BJ (cell line): Measurements from ENCODE around the gene ISLR. TPM values are rescaled to one million over a fixed set of nuclear protein-coding genes. Genes with fewer than 3 reads are reported as not detected.

Experiments used
- CTCF ChIA-PET: fragments of 350-600 bp; formaldehyde crosslinking; extraction: SDS; loops from one replicate; lab custom pipeline; 2021; ENCODE audit warnings: antibody characterized with exemption, inconsistent platforms; lab: Yijun Ruan, JAX
- POLR2A ChIA-PET: fragments of 300-600 bp; sonication (Branson Sonifier 250); formaldehyde crosslinking; extraction: SDS; loops from one replicate; lab custom pipeline; 2021; ENCODE audit warnings: antibody characterized with exemption; lab: Charles Lee
- DNase-seq: peaks from one replicate; pipeline ENCODE4 v3.0.0-alpha.2; 2011; ENCODE audit warnings: low read depth
- H3K27me3 ChIP-seq: 2 replicates; pipeline ENCODE4 v1.6.0; 2011; ENCODE audit warnings: low read length; ENCODE audit not compliant: control insufficient read depth, insufficient read depth
- H3K36me3 ChIP-seq: 2 replicates; pipeline ENCODE4 v1.5.1; 2011; ENCODE audit warnings: low read length; ENCODE audit not compliant: control insufficient read depth, insufficient read depth
- H3K4me3 ChIP-seq: 2 replicates; pipeline ENCODE4 v1.5.1; 2011; ENCODE audit warnings: low read depth, mild to moderate bottlenecking, control low read depth, low read length
- polyA plus RNA-seq: library from polyadenylated mRNA; depleted of rRNA; stranded (reverse); fragments of >200 nt; gene quantifications from 2 replicates; pipeline ENCODE4 v1.2.3, GENCODE V29; 2011
- TF ChIP-seq, protein P1 (sequence below): IDR thresholded peaks from 2 replicates; pipeline ENCODE4 v1.5.1; 2011; ENCODE audit warnings: low read depth, mild to moderate bottlenecking, control low read depth, inconsistent platforms, low read length, moderate library complexity; ENCODE audit not compliant: insufficient read depth

ISLR gene
- polyA plus RNA-seq, 1 experiment = 64.0 TPM

DNA sequence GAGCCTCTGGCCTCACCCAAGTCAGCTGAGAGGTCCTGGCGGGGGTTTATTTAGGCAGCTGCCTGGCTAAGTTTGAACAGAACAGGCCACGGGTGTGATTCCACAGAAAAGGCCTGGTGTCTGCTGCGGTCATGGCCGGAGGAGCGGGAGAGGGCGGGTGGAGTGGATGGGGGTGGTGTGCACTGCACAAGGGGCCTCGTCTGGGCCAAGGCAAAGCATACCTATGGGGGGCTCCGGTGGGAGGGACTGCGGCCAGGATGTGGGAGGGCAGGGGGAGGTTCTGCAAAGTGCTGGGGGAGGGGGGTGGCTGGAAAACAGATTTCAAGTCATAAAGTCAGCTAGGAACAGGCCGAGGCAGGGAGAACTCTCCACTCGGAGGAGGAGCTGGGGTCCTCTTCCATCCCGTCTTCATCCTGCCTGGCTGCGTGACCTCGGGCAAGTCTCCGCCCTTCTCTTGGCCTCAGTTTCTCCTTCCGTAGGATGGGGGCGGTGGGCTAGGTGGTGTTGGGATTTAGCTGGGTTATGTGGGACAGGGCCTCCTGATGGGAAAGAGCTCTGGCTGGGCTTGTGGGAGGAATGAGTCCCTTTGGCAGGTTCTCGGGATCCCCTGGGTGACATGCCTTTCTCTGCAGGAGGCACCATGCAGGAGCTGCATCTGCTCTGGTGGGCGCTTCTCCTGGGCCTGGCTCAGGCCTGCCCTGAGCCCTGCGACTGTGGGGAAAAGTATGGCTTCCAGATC lies 878 bp downstream of the ISLR start:
- Histone ChIP-seq H3K4me3 (peak overlapping the region; percentile 39), H3K36me3 (no peaks in the 10 kb centered on the region; the same call in 1 of the 2 replicates), H3K27me3 (no peaks in the 10 kb centered on the region)
- DNase-seq = no peak
- CTCF ChIA-PET = interaction anchor here (0.6 to 2.1 kb wide), 7 partner anchors 40 to 148 kb away, joined by 3 to 5 read pairs (median 4); no protein-coding TSS in a partner anchor
- TF ChIP-seq, protein P1, sequence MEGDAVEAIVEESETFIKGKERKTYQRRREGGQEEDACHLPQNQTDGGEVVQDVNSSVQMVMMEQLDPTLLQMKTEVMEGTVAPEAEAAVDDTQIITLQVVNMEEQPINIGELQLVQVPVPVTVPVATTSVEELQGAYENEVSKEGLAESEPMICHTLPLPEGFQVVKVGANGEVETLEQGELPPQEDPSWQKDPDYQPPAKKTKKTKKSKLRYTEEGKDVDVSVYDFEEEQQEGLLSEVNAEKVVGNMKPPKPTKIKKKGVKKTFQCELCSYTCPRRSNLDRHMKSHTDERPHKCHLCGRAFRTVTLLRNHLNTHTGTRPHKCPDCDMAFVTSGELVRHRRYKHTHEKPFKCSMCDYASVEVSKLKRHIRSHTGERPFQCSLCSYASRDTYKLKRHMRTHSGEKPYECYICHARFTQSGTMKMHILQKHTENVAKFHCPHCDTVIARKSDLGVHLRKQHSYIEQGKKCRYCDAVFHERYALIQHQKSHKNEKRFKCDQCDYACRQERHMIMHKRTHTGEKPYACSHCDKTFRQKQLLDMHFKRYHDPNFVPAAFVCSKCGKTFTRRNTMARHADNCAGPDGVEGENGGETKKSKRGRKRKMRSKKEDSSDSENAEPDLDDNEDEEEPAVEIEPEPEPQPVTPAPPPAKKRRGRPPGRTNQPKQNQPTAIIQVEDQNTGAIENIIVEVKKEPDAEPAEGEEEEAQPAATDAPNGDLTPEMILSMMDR = no peak
- POLR2A ChIA-PET = no interaction called here

DNA sequence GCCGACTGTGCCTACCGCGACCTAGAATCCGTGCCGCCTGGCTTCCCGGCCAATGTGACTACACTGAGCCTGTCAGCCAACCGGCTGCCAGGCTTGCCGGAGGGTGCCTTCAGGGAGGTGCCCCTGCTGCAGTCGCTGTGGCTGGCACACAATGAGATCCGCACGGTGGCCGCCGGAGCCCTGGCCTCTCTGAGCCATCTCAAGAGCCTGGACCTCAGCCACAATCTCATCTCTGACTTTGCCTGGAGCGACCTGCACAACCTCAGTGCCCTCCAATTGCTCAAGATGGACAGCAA lies 1.4 kb downstream of the ISLR start:
- H3K27me3 ChIP-seq = no peaks in the 10 kb centered on the region
- H3K36me3 ChIP-seq = no peaks in the 10 kb centered on the region; the same call in 1 of the 2 replicates
- ChIA-PET CTCF (interaction anchor here (0.6 to 1.3 kb wide), 5 partner anchors 42 to 148 kb away, joined by 3 to 4 read pairs (median 3); no protein-coding TSS in a partner anchor), POLR2A (no interaction called here)
- TF ChIP-seq, protein P1 = no peak
- peak overlapping the region; percentile 39; the same call in 1 of the 2 replicates for H3K4me3 ChIP-seq
- no peak for DNase-seq

DNA sequence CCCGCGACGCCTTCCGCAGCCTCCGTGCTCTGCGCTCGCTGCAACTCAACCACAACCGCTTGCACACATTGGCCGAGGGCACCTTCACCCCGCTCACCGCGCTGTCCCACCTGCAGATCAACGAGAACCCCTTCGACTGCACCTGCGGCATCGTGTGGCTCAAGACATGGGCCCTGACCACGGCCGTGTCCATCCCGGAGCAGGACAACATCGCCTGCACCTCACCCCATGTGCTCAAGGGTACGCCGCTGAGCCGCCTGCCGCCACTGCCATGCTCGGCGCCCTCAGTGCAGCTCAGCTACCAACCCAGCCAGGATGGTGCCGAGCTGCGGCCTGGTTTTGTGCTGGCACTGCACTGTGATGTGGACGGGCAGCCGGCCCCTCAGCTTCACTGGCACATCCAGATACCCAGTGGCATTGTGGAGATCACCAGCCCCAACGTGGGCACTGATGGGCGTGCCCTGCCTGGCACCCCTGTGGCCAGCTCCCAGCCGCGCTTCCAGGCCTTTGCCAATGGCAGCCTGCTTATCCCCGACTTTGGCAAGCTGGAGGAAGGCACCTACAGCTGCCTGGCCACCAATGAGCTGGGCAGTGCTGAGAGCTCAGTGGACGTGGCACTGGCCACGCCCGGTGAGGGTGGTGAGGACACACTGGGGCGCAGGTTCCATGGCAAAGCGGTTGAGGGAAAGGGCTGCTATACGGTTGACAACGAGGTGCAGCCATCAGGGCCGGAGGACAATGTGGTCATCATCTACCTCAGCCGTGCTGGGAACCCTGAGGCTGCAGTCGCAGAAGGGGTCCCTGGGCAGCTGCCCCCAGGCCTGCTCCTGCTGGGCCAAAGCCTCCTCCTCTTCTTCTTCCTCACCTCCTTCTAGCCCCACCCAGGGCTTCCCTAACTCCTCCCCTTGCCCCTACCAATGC lies 2.0 kb downstream of the ISLR start:
- TF ChIP-seq, protein P1 = no peak
- Histone ChIP-seq H3K27me3 (no peaks in the 10 kb centered on the region), H3K36me3 (no peaks in the 10 kb centered on the region; the same call in 1 of the 2 replicates), H3K4me3 (no peak overlapping the region)
- ChIA-PET CTCF (interaction anchor here (0.8 to 1.3 kb wide), 5 partner anchors 41 to 147 kb away, joined by 3 to 4 read pairs (median 3); no protein-coding TSS in a partner anchor), POLR2A (no interaction called here)
- no peak for DNase-seq

DNA sequence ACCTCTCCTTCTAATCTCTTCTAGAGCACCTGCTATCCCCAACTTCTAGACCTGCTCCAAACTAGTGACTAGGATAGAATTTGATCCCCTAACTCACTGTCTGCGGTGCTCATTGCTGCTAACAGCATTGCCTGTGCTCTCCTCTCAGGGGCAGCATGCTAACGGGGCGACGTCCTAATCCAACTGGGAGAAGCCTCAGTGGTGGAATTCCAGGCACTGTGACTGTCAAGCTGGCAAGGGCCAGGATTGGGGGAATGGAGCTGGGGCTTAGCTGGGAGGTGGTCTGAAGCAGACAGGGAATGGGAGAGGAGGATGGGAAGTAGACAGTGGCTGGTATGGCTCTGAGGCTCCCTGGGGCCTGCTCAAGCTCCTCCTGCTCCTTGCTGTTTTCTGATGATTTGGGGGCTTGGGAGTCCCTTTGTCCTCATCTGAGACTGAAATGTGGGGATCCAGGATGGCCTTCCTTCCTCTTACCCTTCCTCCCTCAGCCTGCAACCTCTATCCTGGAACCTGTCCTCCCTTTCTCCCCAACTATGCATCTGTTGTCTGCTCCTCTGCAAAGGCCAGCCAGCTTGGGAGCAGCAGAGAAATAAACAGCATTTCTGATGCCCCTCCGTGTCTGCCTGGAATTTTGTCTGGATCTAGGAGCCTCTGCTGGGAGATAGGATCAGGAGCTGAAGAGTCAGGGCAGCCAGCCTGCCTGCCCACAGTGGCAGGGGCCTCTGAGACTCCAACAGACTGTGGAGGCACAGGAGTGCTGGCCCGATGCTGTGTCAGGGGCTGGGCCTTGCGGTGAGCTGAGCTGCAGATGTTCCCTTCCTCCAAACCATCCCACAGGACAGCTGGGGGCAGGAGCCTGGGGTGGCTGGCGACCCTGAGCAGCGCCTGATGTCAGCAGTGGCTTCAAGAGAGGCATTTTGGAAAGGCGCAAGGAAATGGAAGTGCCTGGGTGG lies 3.0 kb downstream of the ISLR start:
- DNase-seq = no peak
- Histone ChIP-seq H3K4me3 (no peak overlapping the region), H3K27me3 (no peaks in the 10 kb centered on the region), H3K36me3 (peaks cover 2% of the 10 kb centered on the region; the same call in 1 of the 2 replicates)
- CTCF ChIA-PET = interaction anchor here (0.6 to 2.3 kb wide), 5 partner anchors 11 to 131 kb away, joined by 3 to 9 read pairs (median 3); no protein-coding TSS in a partner anchor
- POLR2A ChIA-PET = no interaction called here
- TF ChIP-seq, protein P1 = no peak
